Suprapubic skin (tissue), 4 donors: Measurements from ENCODE around the gene NRG3. TPM values are rescaled to one million over a fixed set of nuclear protein-coding genes. Genes with fewer than 3 reads are reported as not detected.

Experiments used
- DNase-seq, 2 donors: peaks; one replicate each; pipeline ENCODE4 v3.0.0-alpha.2; 2019; ENCODE audit warnings: low spot score in 2 of 2
- H3K27ac ChIP-seq: fragments of 200-600 bp; sonication (generic); one replicate; pipeline ENCODE4 v1.5.1; 2019
- H3K27me3 ChIP-seq: fragments of 200-600 bp; sonication (generic); one replicate; pipeline ENCODE4 v1.5.1; 2019
- H3K36me3 ChIP-seq: fragments of 200-600 bp; sonication (generic); one replicate; pipeline ENCODE4 v1.5.1; 2019
- H3K4me1 ChIP-seq: fragments of 200-600 bp; sonication (generic); one replicate; pipeline ENCODE4 v1.5.1; 2019
- H3K4me3 ChIP-seq: fragments of 200-600 bp; sonication (generic); one replicate; pipeline ENCODE4 v1.5.1; 2019; ENCODE audit warnings: mild to moderate bottlenecking
- H3K9me3 ChIP-seq: fragments of 200-600 bp; sonication (generic); one replicate; pipeline ENCODE4 v1.5.1; 2019
- EP300 ChIP-seq: sonication (generic); formaldehyde crosslinking; IDR thresholded peaks from one replicate; pipeline ENCODE4 v1.6.1; 2017; ENCODE audit warnings: antibody characterized with exemption
- POLR2A ChIP-seq, 2 donors: fragments of 450-650 bp; IDR thresholded peaks; one replicate each; pipeline ENCODE4 v1.6.1; 2017; ENCODE audit warnings: antibody characterized with exemption in 2 of 2, mild to moderate bottlenecking in 2 of 2, moderate library complexity in 2 of 2
- POLR2AphosphoS5 ChIP-seq, 3 donors: sonication (generic); formaldehyde crosslinking; IDR thresholded peaks; one replicate each; pipeline ENCODE4 v1.6.1; 2017; ENCODE audit warnings: antibody characterized with exemption in 3 of 3
- WGBS: methylation state at CpG from one replicate; pipeline ENCODE4 v1.1.5; 2018; 5-methylcytosine and 5-hydroxymethylcytosine counted together
- total RNA-seq, 4 donors: library from RNA; depleted of rRNA; stranded (reverse); fragments of >200 nt; gene quantifications; one replicate each; pipeline ENCODE4 v1.1.0, GENCODE V29; 2016
- TF ChIP-seq, protein P1 (sequence below), 2 donors: fragments of 200-600 bp in 1 of 2; fragments of 450-650 bp in 1 of 2; sonication (generic) in 1 of 2; IDR thresholded peaks; one replicate each; pipeline ENCODE4 v1.5.1; 2016 to 2019; ENCODE audit warnings: antibody characterized with exemption in 2 of 2, mild to moderate bottlenecking in 1 of 2, moderate library complexity in 1 of 2

Gene NRG3
- total RNA-seq, 4 donors from 2014 or later: 0.65 to 3.5 (median 1.3) TPM

DNA sequence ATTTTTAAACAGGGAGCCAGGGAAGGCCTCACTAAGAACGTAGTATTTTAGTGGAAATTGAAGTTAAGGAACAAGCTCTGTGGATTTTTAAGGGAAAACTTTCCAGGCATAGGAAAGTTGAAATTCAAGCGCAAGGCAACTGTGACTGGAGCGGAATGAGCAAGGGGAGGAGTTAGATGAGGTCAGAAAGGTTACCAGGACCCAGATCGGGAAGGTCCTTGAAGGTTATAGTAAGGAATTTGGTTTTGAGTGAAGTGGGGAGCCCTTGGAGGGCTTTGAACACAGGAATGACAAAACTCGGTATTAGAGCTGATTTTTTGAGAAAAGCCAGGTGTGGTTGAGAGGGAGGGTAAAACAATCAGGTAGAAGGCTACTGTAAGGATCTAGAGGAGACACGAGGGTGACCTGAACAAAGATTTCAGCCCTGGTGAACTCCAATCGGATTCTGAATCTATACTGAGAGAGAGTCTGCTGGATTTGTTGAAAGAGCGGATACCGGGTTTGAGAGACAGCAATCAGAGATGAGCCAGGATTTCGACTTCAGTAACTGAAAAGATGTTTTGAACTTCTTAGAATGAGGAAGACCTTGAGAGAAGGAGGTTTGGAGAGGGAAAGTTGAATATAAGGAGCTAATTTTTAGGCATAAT lies 1013.9 kb downstream of the NRG3 start:
- no peaks in the 10 kb centered on the region for H3K9me3 ChIP-seq
- no peak overlapping the region for H3K4me3 ChIP-seq
- TF ChIP-seq, protein P1, sequence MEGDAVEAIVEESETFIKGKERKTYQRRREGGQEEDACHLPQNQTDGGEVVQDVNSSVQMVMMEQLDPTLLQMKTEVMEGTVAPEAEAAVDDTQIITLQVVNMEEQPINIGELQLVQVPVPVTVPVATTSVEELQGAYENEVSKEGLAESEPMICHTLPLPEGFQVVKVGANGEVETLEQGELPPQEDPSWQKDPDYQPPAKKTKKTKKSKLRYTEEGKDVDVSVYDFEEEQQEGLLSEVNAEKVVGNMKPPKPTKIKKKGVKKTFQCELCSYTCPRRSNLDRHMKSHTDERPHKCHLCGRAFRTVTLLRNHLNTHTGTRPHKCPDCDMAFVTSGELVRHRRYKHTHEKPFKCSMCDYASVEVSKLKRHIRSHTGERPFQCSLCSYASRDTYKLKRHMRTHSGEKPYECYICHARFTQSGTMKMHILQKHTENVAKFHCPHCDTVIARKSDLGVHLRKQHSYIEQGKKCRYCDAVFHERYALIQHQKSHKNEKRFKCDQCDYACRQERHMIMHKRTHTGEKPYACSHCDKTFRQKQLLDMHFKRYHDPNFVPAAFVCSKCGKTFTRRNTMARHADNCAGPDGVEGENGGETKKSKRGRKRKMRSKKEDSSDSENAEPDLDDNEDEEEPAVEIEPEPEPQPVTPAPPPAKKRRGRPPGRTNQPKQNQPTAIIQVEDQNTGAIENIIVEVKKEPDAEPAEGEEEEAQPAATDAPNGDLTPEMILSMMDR (IDR thresholded peaks at IDR 0.05): no peak
- TF ChIP-seq POLR2A (IDR thresholded peaks at IDR 0.05): no peak
- TF ChIP-seq POLR2AphosphoS5 (IDR thresholded peaks at IDR 0.05): no peak
- no peak for TF ChIP-seq EP300
- no peaks in the 10 kb centered on the region for H3K4me1 ChIP-seq
- WGBS: 74% methylated on average over 10 of the region's 10 CpGs
- H3K36me3 ChIP-seq: no peaks in the 10 kb centered on the region
- H3K27ac ChIP-seq: no peak overlapping the region
- no peak for DNase-seq
- no peaks in the 10 kb centered on the region for H3K27me3 ChIP-seq

DNA sequence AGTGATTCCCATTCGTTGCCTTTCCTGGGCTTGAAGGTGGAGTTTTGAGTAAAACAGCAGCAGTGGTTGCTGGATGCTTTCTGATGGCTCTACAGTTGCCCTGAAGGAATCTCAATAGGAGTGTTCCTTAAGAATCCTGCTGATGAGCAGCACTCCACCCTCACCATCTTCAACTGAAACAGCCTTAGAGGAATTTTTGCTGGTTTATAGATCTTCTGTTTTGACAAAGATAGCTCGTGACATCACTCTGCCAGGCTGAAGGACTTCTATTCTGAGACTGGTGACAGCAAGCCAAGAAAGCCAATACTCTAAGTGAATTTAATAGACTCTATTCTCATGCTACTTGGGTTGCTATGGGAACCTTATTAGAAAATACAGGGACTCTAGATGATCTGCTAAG lies 1014.7 kb downstream of the NRG3 start:
- WGBS: 48% methylated on average over 2 of the region's 2 CpGs

GRCh38 chr10:82890573-82890972 lies 1015.6 kb downstream of the NRG3 start:
- no peak for TF ChIP-seq EP300
- no peak for TF ChIP-seq POLR2AphosphoS5 (IDR thresholded peaks at IDR 0.05)
- no peak for TF ChIP-seq POLR2A (IDR thresholded peaks at IDR 0.05)
- TF ChIP-seq, protein P1 (IDR thresholded peaks at IDR 0.05): no peak
- DNase-seq: no peak
- 82% methylated on average over 5 of the region's 5 CpGs for whole genome bisulfite sequencing
- Histone ChIP-seq H3K9me3 (no peaks in the 10 kb centered on the region), H3K4me3 (no peak overlapping the region), H3K27me3 (no peaks in the 10 kb centered on the region), H3K4me1 (no peaks in the 10 kb centered on the region), H3K36me3 (no peaks in the 10 kb centered on the region), H3K27ac (no peak overlapping the region)

More for the DNA sequence above, 1014.7 kb downstream of the NRG3 start:
- H3K9me3 ChIP-seq: no peaks in the 10 kb centered on the region
- no peaks in the 10 kb centered on the region for H3K4me1 ChIP-seq
- no peaks in the 10 kb centered on the region for H3K36me3 ChIP-seq
- no peak for TF ChIP-seq POLR2A (IDR thresholded peaks at IDR 0.05)
- TF ChIP-seq EP300: no peak
- TF ChIP-seq, protein P1 (IDR thresholded peaks at IDR 0.05): no peak
- TF ChIP-seq POLR2AphosphoS5 (IDR thresholded peaks at IDR 0.05): no peak
- H3K27ac ChIP-seq: no peak overlapping the region
- H3K27me3 ChIP-seq: no peaks in the 10 kb centered on the region
- no peak overlapping the region for H3K4me3 ChIP-seq
- DNase-seq: no peak

DNA sequence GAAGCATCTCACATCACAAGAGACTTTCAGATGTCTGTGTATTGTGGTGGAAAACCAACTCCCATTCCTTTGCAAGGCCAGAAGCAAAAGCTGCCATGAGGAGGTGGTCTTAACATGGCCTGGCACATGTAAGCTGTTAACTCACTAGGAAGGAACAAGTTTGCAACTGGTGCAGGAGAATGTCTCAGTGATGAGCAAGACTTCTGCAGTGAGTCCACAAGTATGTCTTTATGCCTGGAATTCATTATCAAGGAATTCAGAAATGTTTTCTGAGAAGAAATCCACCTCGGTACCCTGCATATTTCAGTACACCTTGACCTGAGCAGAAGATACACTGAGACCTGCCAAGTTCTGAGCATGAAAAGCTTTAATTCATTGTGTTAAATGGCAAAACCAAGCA lies 1033.1 kb downstream of the NRG3 start:
- H3K4me1 ChIP-seq: no peaks in the 10 kb centered on the region
- TF ChIP-seq POLR2A (IDR thresholded peaks at IDR 0.05) (no peak), POLR2AphosphoS5 (IDR thresholded peaks at IDR 0.05) (no peak), EP300 (no peak)
- TF ChIP-seq, protein P1 (IDR thresholded peaks at IDR 0.05): no peak

GRCh38 chr10:82908751-82909150 lies 1033.8 kb downstream of the NRG3 start:
- TF ChIP-seq POLR2A (IDR thresholded peaks at IDR 0.05): no peak
- TF ChIP-seq, protein P1 (IDR thresholded peaks at IDR 0.05): no peak
- no peak for TF ChIP-seq POLR2AphosphoS5 (IDR thresholded peaks at IDR 0.05)
- no peak for TF ChIP-seq EP300
- WGBS: 90% methylated on average over 6 of the region's 6 CpGs

More for the DNA sequence above, 1033.1 kb downstream of the NRG3 start:
- H3K27me3 ChIP-seq: no peaks in the 10 kb centered on the region
- H3K36me3 ChIP-seq: no peaks in the 10 kb centered on the region
- 70% methylated on average over 1 of the region's 1 CpG for WGBS
- no peaks in the 10 kb centered on the region for H3K9me3 ChIP-seq
- no peak for DNase-seq
- H3K27ac ChIP-seq: no peak overlapping the region
- H3K4me3 ChIP-seq: no peak overlapping the region

More at GRCh38 chr10:82908751-82909150, 1033.8 kb downstream of the NRG3 start:
- no peak for DNase-seq
- no peak overlapping the region for H3K27ac ChIP-seq
- H3K4me3 ChIP-seq: no peak overlapping the region
- H3K36me3 ChIP-seq: no peaks in the 10 kb centered on the region
- H3K4me1 ChIP-seq: no peaks in the 10 kb centered on the region
- no peaks in the 10 kb centered on the region for H3K9me3 ChIP-seq
- no peaks in the 10 kb centered on the region for H3K27me3 ChIP-seq
